GM12891 (cell line): ENCODE data around the gene NLRP5.

Source experiments
- DNase-seq: peaks from one replicate; pipeline ENCODE4 v3.0.0; 2011; ENCODE audit warnings: low spot score; ENCODE audit not compliant: insufficient read length
- FAIRE-seq: peaks from 2 replicates; lab custom pipeline; 2011; peaks lifted over from hg19 to GRCh38; lab: Jason Lieb, UNC
- PAX5 ChIP-seq: IDR thresholded peaks from 2 replicates; pipeline ENCODE4 v1.6.1; 2011; ENCODE audit warnings: low read length, moderate library complexity, mild to moderate bottlenecking; ENCODE audit not compliant: insufficient read depth, severe bottlenecking
- POLR2A ChIP-seq: IDR thresholded peaks from 2 replicates; pipeline ENCODE4 v1.6.1; 2011; ENCODE audit warnings: low read depth, low read length, control low read depth
- POLR2AphosphoS5 ChIP-seq: IDR thresholded peaks from 2 replicates; pipeline ENCODE4 v1.6.1; 2011; ENCODE audit warnings: low read depth, low read length, control low read depth
- POU2F2 ChIP-seq: IDR thresholded peaks from 2 replicates; pipeline ENCODE4 v1.6.1; 2011; ENCODE audit warnings: low read depth, mild to moderate bottlenecking, control low read depth, low read length, moderate library complexity
- SPI1 ChIP-seq: IDR thresholded peaks from 2 replicates; pipeline ENCODE4 v1.6.1; 2011; ENCODE audit warnings: low read depth, low read length, control low read depth
- TAF1 ChIP-seq: IDR thresholded peaks from 2 replicates; pipeline ENCODE4 v1.6.1; 2011; ENCODE audit warnings: low read depth, low read length, control low read depth

The NLRP5 gene

DNA sequence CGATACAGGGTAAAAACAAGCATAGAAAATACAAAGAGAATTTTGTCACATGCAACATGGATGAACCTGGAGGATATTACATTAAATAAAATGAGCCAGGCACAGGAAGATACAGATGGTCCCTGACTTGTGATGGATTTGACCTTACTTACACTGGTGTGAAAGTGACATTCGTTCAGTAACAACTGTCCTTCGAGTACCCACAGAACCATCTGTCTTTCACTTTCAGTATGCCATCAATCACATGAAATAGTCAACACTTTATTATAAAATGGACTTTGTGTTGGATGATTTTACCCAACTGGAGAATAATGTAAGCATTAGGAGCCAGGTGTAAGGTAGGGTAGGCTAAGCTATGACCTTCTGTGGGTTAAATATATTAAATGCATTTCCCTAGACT is 83.1 kb downstream of the NLRP5 start:
- TF ChIP-seq POLR2AphosphoS5, result no peak
- no peak for TF ChIP-seq POLR2A
- no peak for TF ChIP-seq POU2F2
- TF ChIP-seq SPI1, result no peak
- TF ChIP-seq TAF1, result no peak
- no peak for TF ChIP-seq PAX5
- DNase-seq (no peak), FAIRE-seq (no peak)

DNA sequence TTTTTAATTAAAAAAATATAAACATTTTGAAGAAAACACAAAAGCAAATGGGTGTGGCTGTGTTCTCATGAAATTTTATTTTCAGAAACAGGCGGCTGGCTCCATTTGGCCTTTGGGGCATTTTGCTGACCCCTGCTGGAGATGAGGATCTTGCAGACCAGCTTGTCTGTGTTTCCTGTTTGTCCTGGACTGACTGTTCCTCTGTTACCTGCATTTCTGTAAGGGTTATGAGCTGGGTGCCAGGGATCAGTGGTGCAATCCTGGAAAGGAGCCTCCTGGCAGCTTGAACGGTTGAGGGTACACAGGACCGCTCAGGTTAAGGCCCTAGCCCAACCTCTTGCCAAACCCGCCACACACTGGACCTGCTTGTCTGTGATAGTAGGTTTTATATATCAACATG is 84.6 kb downstream of the NLRP5 start:
- FAIRE-seq (no peak), DNase-seq (no peak)
- TF ChIP-seq POU2F2 (no peak), SPI1 (no peak), TAF1 (no peak), POLR2AphosphoS5 (no peak), PAX5 (no peak), POLR2A (no peak)

- TF ChIP-seq SPI1 (peak; percentile 46), POU2F2 (no peak)
- DNase-seq (no peak), FAIRE-seq (peak; percentile 47)
Measured at GRCh38 chr19:56076498-56076897, 89.9 kb downstream of the NLRP5 start.

DNA sequence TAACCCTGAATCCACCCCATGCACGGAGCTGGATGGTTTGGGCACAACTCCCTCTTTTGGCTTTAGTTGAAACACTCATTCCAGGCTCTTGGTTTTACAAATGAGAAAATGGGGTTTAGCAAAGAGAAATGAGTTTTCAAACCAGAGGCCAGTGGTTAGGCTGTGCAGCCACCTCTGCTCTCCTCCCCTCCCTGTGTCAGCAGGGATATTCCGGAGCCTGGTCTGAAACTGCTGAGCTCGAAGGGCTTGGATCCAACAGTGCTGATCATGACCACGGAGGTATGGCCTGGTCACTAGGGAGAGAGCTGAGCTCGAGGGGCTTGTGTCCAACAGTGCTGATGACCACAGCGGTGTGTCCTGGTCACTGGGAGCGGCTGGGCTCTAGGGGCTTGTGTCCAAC is 93.0 kb downstream of the NLRP5 start:
- no peak for FAIRE-seq
- no peak for TF ChIP-seq SPI1
- no peak for TF ChIP-seq PAX5
- no peak for TF ChIP-seq POLR2AphosphoS5
- TF ChIP-seq TAF1, result no peak
- TF ChIP-seq POLR2A, result no peak
- no peak for TF ChIP-seq POU2F2
- no peak for DNase-seq

DNA sequence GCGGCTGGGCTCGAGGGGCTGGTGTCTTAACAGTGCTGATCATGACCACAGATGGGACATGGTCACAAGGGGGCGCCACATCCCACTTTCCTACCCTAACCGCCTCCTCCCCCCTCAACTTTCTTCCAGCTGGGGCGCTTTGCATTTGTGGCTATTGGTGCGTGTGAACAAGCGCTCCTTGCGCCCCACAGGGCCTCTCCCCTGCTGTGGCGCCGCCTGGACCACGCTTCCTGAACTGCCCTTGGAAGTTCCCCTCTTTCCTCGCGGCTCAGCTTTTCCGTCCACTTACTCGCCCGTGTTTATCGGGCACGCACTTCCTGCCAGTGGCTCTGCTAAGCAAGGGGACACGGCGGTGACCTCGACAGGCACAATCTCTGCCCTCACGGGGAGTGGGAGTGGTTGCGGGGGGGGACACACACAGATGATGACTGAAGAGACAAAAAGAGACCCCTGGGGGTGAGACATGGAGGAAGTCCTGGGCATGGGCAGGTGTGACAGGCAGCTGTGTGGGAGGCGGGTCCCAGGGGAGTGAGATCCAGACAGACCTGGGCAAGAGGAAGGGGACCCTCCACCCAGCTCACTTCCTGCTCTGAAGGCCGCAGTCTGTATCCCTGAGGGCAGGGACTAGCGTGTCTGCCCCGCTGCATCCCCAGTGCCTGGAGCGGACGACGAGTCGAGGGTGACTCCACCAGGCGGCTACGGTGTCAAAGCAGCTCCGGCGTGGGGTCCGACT is 94.3 kb downstream of the NLRP5 start:
- FAIRE-seq (peak; percentile 84), DNase-seq (peak; percentile 88)

DNA sequence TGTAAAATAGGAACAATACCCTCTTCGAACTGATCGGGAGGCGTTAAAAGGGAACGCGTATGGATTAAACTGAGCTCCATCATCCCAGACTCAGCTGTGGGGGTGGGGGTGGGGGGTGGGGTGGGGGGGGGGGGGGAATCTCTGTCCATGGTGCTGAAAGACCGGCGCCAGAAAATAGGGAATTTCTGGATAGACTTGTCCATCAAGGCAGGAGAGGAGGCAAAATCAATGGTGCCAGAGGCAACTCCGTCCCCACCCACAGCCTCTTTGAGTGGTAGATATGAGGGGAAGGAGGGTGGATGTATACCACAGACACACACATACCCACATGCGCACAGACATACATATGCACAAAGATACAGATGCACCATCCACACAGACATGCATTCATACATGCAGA is 97.1 kb downstream of the NLRP5 start:
- no peak for FAIRE-seq
- DNase-seq, result no peak
- TF ChIP-seq POLR2AphosphoS5, result no peak
- no peak for TF ChIP-seq POLR2A
- no peak for TF ChIP-seq TAF1
- TF ChIP-seq POU2F2, result no peak
- no peak for TF ChIP-seq PAX5

More for the DNA sequence above, 94.3 kb downstream of the NLRP5 start:
- TF ChIP-seq PAX5 (peak; percentile 30), POU2F2 (peak; percentile 98), POLR2AphosphoS5 (no peak)

- FAIRE-seq, result no peak
- TF ChIP-seq POU2F2, result no peak
- TF ChIP-seq POLR2A, result no peak
- no peak for TF ChIP-seq TAF1
- no peak for TF ChIP-seq PAX5
- TF ChIP-seq POLR2AphosphoS5, result no peak
- no peak for TF ChIP-seq SPI1
Measured at GRCh38 chr19:56084835-56085536, 98.4 kb downstream of the NLRP5 start.

DNA sequence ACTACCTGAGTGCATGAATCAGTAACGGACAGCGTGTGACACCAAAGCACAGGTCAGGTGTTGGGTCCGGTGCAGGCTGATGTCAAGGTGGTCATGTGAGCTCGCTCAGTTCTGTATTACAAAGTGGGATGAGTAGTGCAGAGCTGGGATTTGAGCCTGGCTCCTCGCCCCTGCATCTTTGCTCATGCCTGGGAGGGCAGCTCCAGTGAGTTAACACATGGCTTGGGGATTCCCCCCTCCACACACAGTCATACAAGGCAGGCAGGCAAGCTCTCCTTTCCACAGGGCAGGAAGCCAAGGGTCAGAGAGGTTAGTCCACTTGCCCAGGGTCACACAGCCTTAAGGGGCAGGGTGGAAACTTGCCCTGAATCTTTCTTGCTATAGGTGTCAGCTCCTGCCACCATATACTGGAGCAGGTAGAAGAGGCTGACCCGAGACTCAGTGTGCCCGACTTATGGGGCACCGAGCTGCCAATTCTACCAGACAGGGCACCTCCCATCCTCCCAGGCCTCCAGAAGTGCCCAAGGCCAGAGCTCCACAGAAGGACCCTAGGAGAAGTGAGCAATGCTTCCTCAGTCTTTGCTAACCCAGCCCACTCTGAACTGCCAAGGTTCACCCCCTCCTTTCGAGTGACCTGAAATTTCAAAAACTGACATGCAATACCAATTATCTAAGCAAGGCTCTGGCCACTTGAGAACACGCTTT is 99.1 kb downstream of the NLRP5 start:
- TF ChIP-seq POLR2A, result no peak
- peak; percentile 4; the same call in 1 of the 2 replicates for TF ChIP-seq POU2F2
- no peak for TF ChIP-seq SPI1
- DNase-seq, result peak; percentile 21
- FAIRE-seq, result no peak

More at GRCh38 chr19:56084835-56085536, 98.4 kb downstream of the NLRP5 start:
- DNase-seq, result no peak

- TF ChIP-seq PAX5 (no peak), POU2F2 (no peak), POLR2A (no peak), POLR2AphosphoS5 (no peak), SPI1 (no peak), TAF1 (no peak)
- no peak for FAIRE-seq
- DNase-seq, result peak; percentile 10
Measured at GRCh38 chr19:56086671-56087430, 100.3 kb downstream of the NLRP5 start.
